ENCODE data around the gene ADGRD2. TPM values are rescaled to one million over a fixed set of nuclear protein-coding genes. Genes with fewer than 3 reads are reported as not detected.

Gene ADGRD2
- total and polyA plus RNA-seq, 4 donors, result not detected

- no peaks in the 10 kb centered on the region for H3K27me3 ChIP-seq (ENCODE audit: control insufficient read depth in 4 of 4, insufficient read depth in 4 of 4, low read length in 3 of 4)
- no peaks in the 10 kb centered on the region for H3K4me1 ChIP-seq (ENCODE audit: control insufficient read depth in 4 of 4, insufficient read depth in 4 of 4, low read length in 3 of 4)
- H3K36me3 ChIP-seq (ENCODE audit: control insufficient read depth in 4 of 4, insufficient read depth in 3 of 4, low read depth in 1 of 4, low read length in 3 of 4), result no peaks in the 10 kb centered on the region
- DNase-seq (ENCODE audit: low spot score), result no peak
- no peak overlapping the region for H3K9ac ChIP-seq (ENCODE audit: low read depth in 1 of 2, low read length in 2 of 2)
- no peak overlapping the region for H3K27ac ChIP-seq (ENCODE audit: low read depth in 1 of 2, low read length in 2 of 2)
- no peak for TF ChIP-seq RXRA (IDR thresholded peaks at IDR 0.05)
- no peak overlapping the region for H3K4me3 ChIP-seq (ENCODE audit: low read depth in 1 of 3, low read length in 3 of 3)
- no peaks in the 10 kb centered on the region for H3K9me3 ChIP-seq (ENCODE audit: control insufficient read depth in 4 of 4, low read length in 3 of 4)
- 47% methylated on average over 17 of the region's 17 CpGs for WGBS
Measured at GRCh38 chr9:124486778-124487259, 36.6 kb downstream of the ADGRD2 start.

DNA sequence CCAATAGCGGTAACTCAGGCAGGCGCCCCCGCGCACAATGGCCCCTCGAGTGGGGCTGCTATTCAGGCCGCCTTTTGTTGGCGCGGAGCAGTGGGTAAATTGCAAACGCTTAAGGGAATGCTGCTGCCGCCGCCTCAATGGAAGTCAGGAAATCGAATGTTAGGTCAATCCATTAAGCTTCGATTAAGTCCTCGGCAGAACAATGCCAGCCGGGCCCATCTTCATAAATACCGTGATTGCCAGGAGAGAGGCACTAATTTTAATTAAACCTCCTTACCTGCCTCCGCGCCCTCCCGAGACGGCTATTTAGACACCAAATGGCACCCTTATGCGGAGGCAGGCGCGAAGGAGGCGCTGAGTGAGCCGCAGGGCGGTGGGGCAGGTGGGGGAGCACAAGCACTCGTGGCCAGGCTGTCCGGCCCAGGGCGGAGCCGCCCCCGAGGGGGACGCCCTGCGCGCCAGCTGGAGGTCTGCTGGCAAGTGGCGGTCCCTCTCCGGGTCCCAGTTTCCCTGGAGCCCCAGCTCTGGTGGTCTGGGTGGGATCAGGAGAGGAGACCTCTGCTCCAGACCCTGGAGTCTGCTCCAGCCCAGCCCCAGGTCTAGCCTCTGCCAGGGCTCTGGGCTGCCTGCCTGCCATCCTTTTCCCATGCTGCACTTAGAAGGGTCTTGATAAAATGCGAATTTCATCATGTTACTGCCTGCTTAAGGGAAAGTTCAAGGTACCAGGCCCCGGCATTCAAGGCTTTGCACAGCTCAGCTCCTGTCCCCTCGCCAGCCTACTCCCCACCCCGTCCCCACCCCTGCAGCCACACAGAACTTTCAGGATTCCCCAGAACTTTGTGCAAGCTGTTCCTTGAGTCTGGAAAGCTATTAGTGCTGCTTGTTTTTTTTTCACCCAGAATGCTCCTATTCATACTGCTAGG, 37.3 kb downstream of the ADGRD2 start:
- 44% methylated on average over 40 of the region's 40 CpGs for WGBS
- no peak overlapping the region for H3K9ac ChIP-seq (ENCODE audit: low read depth in 1 of 2, low read length in 2 of 2)
- H3K27ac ChIP-seq (ENCODE audit: low read depth in 1 of 2, low read length in 2 of 2), result no peak overlapping the region
- DNase-seq (ENCODE audit: low spot score), result no peak
- no peaks in the 10 kb centered on the region for H3K9me3 ChIP-seq (ENCODE audit: control insufficient read depth in 4 of 4, low read length in 3 of 4)
- no peak for TF ChIP-seq MAX (IDR thresholded peaks at IDR 0.05)
- TF ChIP-seq GABPA (IDR thresholded peaks at IDR 0.05 in 1 of 2, conservative IDR thresholded peaks at IDR 0.05 in 1 of 2), result no peak
- TF ChIP-seq, protein P1, sequence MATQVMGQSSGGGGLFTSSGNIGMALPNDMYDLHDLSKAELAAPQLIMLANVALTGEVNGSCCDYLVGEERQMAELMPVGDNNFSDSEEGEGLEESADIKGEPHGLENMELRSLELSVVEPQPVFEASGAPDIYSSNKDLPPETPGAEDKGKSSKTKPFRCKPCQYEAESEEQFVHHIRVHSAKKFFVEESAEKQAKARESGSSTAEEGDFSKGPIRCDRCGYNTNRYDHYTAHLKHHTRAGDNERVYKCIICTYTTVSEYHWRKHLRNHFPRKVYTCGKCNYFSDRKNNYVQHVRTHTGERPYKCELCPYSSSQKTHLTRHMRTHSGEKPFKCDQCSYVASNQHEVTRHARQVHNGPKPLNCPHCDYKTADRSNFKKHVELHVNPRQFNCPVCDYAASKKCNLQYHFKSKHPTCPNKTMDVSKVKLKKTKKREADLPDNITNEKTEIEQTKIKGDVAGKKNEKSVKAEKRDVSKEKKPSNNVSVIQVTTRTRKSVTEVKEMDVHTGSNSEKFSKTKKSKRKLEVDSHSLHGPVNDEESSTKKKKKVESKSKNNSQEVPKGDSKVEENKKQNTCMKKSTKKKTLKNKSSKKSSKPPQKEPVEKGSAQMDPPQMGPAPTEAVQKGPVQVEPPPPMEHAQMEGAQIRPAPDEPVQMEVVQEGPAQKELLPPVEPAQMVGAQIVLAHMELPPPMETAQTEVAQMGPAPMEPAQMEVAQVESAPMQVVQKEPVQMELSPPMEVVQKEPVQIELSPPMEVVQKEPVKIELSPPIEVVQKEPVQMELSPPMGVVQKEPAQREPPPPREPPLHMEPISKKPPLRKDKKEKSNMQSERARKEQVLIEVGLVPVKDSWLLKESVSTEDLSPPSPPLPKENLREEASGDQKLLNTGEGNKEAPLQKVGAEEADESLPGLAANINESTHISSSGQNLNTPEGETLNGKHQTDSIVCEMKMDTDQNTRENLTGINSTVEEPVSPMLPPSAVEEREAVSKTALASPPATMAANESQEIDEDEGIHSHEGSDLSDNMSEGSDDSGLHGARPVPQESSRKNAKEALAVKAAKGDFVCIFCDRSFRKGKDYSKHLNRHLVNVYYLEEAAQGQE (IDR thresholded peaks at IDR 0.05), result no peak
- no peak for TF ChIP-seq EGR1 (IDR thresholded peaks at IDR 0.05; ENCODE audit: low read depth in 2 of 2)
- TF ChIP-seq, protein P2, sequence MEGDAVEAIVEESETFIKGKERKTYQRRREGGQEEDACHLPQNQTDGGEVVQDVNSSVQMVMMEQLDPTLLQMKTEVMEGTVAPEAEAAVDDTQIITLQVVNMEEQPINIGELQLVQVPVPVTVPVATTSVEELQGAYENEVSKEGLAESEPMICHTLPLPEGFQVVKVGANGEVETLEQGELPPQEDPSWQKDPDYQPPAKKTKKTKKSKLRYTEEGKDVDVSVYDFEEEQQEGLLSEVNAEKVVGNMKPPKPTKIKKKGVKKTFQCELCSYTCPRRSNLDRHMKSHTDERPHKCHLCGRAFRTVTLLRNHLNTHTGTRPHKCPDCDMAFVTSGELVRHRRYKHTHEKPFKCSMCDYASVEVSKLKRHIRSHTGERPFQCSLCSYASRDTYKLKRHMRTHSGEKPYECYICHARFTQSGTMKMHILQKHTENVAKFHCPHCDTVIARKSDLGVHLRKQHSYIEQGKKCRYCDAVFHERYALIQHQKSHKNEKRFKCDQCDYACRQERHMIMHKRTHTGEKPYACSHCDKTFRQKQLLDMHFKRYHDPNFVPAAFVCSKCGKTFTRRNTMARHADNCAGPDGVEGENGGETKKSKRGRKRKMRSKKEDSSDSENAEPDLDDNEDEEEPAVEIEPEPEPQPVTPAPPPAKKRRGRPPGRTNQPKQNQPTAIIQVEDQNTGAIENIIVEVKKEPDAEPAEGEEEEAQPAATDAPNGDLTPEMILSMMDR (IDR thresholded peaks at IDR 0.05; ENCODE audit: low read depth, low read length, missing input control), result no peak
- TF ChIP-seq, protein P3, sequence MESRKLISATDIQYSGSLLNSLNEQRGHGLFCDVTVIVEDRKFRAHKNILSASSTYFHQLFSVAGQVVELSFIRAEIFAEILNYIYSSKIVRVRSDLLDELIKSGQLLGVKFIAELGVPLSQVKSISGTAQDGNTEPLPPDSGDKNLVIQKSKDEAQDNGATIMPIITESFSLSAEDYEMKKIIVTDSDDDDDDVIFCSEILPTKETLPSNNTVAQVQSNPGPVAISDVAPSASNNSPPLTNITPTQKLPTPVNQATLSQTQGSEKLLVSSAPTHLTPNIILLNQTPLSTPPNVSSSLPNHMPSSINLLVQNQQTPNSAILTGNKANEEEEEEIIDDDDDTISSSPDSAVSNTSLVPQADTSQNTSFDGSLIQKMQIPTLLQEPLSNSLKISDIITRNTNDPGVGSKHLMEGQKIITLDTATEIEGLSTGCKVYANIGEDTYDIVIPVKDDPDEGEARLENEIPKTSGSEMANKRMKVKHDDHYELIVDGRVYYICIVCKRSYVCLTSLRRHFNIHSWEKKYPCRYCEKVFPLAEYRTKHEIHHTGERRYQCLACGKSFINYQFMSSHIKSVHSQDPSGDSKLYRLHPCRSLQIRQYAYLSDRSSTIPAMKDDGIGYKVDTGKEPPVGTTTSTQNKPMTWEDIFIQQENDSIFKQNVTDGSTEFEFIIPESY (IDR thresholded peaks at IDR 0.05), result no peak
- no peak for TF ChIP-seq TAF1 (conservative IDR thresholded peaks at IDR 0.05)
- no peak for TF ChIP-seq SP1 (IDR thresholded peaks at IDR 0.05)
- TF ChIP-seq RXRA (IDR thresholded peaks at IDR 0.05), result no peak
- no peak for TF ChIP-seq YY1 (IDR thresholded peaks at IDR 0.05)
- H3K4me1 ChIP-seq (ENCODE audit: control insufficient read depth in 4 of 4, insufficient read depth in 4 of 4, low read length in 3 of 4), result no peaks in the 10 kb centered on the region
- H3K27me3 ChIP-seq (ENCODE audit: control insufficient read depth in 4 of 4, insufficient read depth in 4 of 4, low read length in 3 of 4), result no peaks in the 10 kb centered on the region
- no peaks in the 10 kb centered on the region for H3K36me3 ChIP-seq (ENCODE audit: control insufficient read depth in 4 of 4, insufficient read depth in 3 of 4, low read depth in 1 of 4, low read length in 3 of 4)
- no peak overlapping the region for H3K4me3 ChIP-seq (ENCODE audit: low read depth in 1 of 3, low read length in 3 of 3)
